Caco-2 (cell line): Measurements from ENCODE around the gene MT1B. TPM values are rescaled to one million over a fixed set of nuclear protein-coding genes. Genes with fewer than 3 reads are reported as not detected.

Experiments
- BruUV-seq: library from RNA; stranded (reverse); fragments of 400-500 nt; replicated peaks from 2 replicates; lab custom pipeline; 2021; lab: Mats Ljungman, UMichigan
- CTCF ChIA-PET: fragments of 300-600 bp; sonication (Branson Sonifier 250); formaldehyde crosslinking; loops from one replicate; lab custom pipeline; 2022; ENCODE audit warnings: antibody characterized with exemption; lab: Charles Lee
- POLR2A ChIA-PET: fragments of 300-600 bp; sonication (Branson Sonifier 250); formaldehyde crosslinking; loops from one replicate; lab custom pipeline; 2022; ENCODE audit warnings: antibody characterized with exemption; lab: Charles Lee
- DNase-seq, 2 experiments: peaks; one replicate each; pipeline versions ENCODE4 v3.0.0 to v3.0.0-alpha.2; 2020 to 2022
- H3K27me3 ChIP-seq: replicated peaks from 2 replicates; pipeline ENCODE4 v1.6.0; 2011; ENCODE audit warnings: low read length; ENCODE audit not compliant: control insufficient read depth, insufficient read depth
- H3K36me3 ChIP-seq: 2 replicates; pipeline ENCODE4 v1.5.1; 2011; ENCODE audit warnings: low read length; ENCODE audit not compliant: control insufficient read depth, insufficient read depth
- H3K4me1 ChIP-seq: fragments of 250-450 bp; sonication (Bioruptor Pico); 2 replicates; pipeline ENCODE4 v1.5.1; 2020; ENCODE audit warnings: mild to moderate bottlenecking
- H3K4me3 ChIP-seq: 2 replicates; pipeline ENCODE4 v1.5.1; 2011; ENCODE audit warnings: low read depth, mild to moderate bottlenecking, control low read depth, low read length
- H3K9me3 ChIP-seq: fragments of 250-450 bp; sonication (Bioruptor Pico); 2 replicates; pipeline ENCODE4 v1.5.1; 2020; ENCODE audit warnings: mild to moderate bottlenecking, moderate library complexity
- H3K27ac Mint-ChIP-seq: one replicate; pipeline ENCODE4 v1.8.0; 2022; ENCODE audit warnings: mixed read lengths; ENCODE audit not compliant: unreplicated experiment
- H3K27me3 Mint-ChIP-seq: one replicate; pipeline ENCODE4 v1.8.0; 2022; ENCODE audit warnings: mixed read lengths; ENCODE audit not compliant: insufficient read depth, unreplicated experiment
- H3K36me3 Mint-ChIP-seq: one replicate; pipeline ENCODE4 v1.8.0; 2022; ENCODE audit warnings: mild to moderate bottlenecking, mixed read lengths; ENCODE audit not compliant: insufficient read depth, unreplicated experiment
- H3K4me1 Mint-ChIP-seq: one replicate; pipeline ENCODE4 v1.8.0; 2022; ENCODE audit warnings: low read depth, mixed read lengths; ENCODE audit not compliant: unreplicated experiment
- H3K4me3 Mint-ChIP-seq: one replicate; pipeline ENCODE4 v1.8.0; 2022; ENCODE audit warnings: mild to moderate bottlenecking, moderate library complexity, mixed read lengths; ENCODE audit not compliant: unreplicated experiment
- H3K9me3 Mint-ChIP-seq: one replicate; pipeline ENCODE4 v1.8.0; 2022; ENCODE audit warnings: mixed read lengths; ENCODE audit not compliant: unreplicated experiment
- CTCF ChIP-seq, 2 experiments: fragments of 200-600 bp in 1 of 2; IDR thresholded peaks; 1 replicate in 1 of 2; 2 replicates in 1 of 2; pipeline versions ENCODE4 v1.5.1 to v1.8.0; 2011 to 2022; ENCODE audit warnings: antibody characterized with exemption in 1 of 2, control low read depth in 1 of 2, inconsistent platforms in 1 of 2, low read depth in 1 of 2, low read length in 1 of 2, mild to moderate bottlenecking in 1 of 2, moderate library complexity in 1 of 2; ENCODE audit not compliant: insufficient read depth in 1 of 2, severe bottlenecking in 1 of 2, unreplicated experiment in 1 of 2
- intact Hi-C: fragments of 100-400 bp; cut with micrococcal nuclease; formaldehyde crosslinking; loops from one replicate; pipeline ENCODE4 v1.10.0; 2022; ENCODE audit not compliant: unreplicated experiment
- total RNA-seq: library from RNA; stranded (reverse); gene quantifications from 2 replicates; pipeline ENCODE4 v1.2.3, GENCODE V29; 2022

MT1B gene
- total RNA-seq, 1 experiment from 2014 or later, result not detected

- H3K27ac Mint-ChIP-seq, result no peak overlapping the region
- no peak overlapping the region for H3K4me3 ChIP-seq
- TF ChIP-seq CTCF (IDR thresholded peaks at IDR 0.05; ENCODE audit: insufficient read depth in 1 of 2, low read depth in 1 of 2, low read length in 1 of 2, severe bottlenecking in 1 of 2, unreplicated experiment in 1 of 2), result no peak
- peaks cover 8% of the 10 kb centered on the region for H3K9me3 ChIP-seq
- no peaks in the 10 kb centered on the region for H3K36me3 ChIP-seq
- no peaks in the 10 kb centered on the region for H3K36me3 Mint-ChIP-seq
- POLR2A ChIA-PET, result no interaction called here
- H3K9me3 Mint-ChIP-seq, result peaks cover 11% of the 10 kb centered on the region
- no peak for DNase-seq
- intact Hi-C loops, result loop anchor here (1.0 kb wide), 1 partner anchor 8 kb away; the partner anchor contains the start of gene MT1X
- CTCF ChIA-PET, result no interaction called here
- peaks cover 7% of the 10 kb centered on the region for H3K4me1 ChIP-seq
- H3K27me3 Mint-ChIP-seq, result no peaks in the 10 kb centered on the region
- H3K27me3 ChIP-seq, result no peaks in the 10 kb centered on the region
- no peak overlapping the region for H3K4me3 Mint-ChIP-seq
- peaks cover 17% of the 10 kb centered on the region for H3K4me1 Mint-ChIP-seq
- no TSS peak for BruUV-seq
These were observed 38.9 kb downstream of the MT1B start for GRCh38 chr16:56690420-56691122.

GRCh38 chr16:56691885-56692284 is 40.2 kb downstream of the MT1B start:
- intact Hi-C loops, result loop anchor here (1.0 kb wide), 1 partner anchor 10 kb away; the partner anchor contains the start of gene MT1X
- H3K27ac Mint-ChIP-seq, result peak overlapping the region; percentile 39
- CTCF ChIA-PET, result no interaction called here
- POLR2A ChIA-PET, result no interaction called here
- no TSS peak for BruUV-seq
- DNase-seq, result peak; percentile 72 to 86
- no peaks in the 10 kb centered on the region for H3K36me3 Mint-ChIP-seq
- Histone ChIP-seq H3K27me3 (no peaks in the 10 kb centered on the region), H3K36me3 (no peaks in the 10 kb centered on the region), H3K9me3 (peaks cover 3% of the 10 kb centered on the region; the same call in 1 of the 2 replicates), H3K4me1 (peaks cover 7% of the 10 kb centered on the region), H3K4me3 (no peak overlapping the region)
- H3K4me3 Mint-ChIP-seq, result no peak overlapping the region
- peaks cover 4% of the 10 kb centered on the region for H3K9me3 Mint-ChIP-seq
- H3K4me1 Mint-ChIP-seq, result peaks cover 17% of the 10 kb centered on the region
- no peaks in the 10 kb centered on the region for H3K27me3 Mint-ChIP-seq
- TF ChIP-seq CTCF (IDR thresholded peaks at IDR 0.05; ENCODE audit: insufficient read depth in 1 of 2, low read depth in 1 of 2, low read length in 1 of 2, severe bottlenecking in 1 of 2, unreplicated experiment in 1 of 2), result no peak

- no peaks in the 10 kb centered on the region for H3K27me3 ChIP-seq
- no peak for DNase-seq
- TF ChIP-seq CTCF (IDR thresholded peaks at IDR 0.05; ENCODE audit: insufficient read depth in 1 of 2, low read depth in 1 of 2, low read length in 1 of 2, severe bottlenecking in 1 of 2, unreplicated experiment in 1 of 2), result no peak
- Mint-ChIP-seq H3K9me3 (peaks cover 15% of the 10 kb centered on the region), H3K36me3 (no peaks in the 10 kb centered on the region), H3K27ac (no peak overlapping the region), H3K27me3 (no peaks in the 10 kb centered on the region), H3K4me3 (no peak overlapping the region), H3K4me1 (peaks cover 17% of the 10 kb centered on the region)
- H3K4me3 ChIP-seq, result no peak overlapping the region
- peaks cover 9% of the 10 kb centered on the region for H3K9me3 ChIP-seq
- ChIA-PET CTCF (no interaction called here), POLR2A (no interaction called here)
- intact Hi-C loops, result no loop called here
- BruUV-seq, result no TSS peak
- no peaks in the 10 kb centered on the region for H3K36me3 ChIP-seq
- H3K4me1 ChIP-seq, result peaks cover 7% of the 10 kb centered on the region
These were observed 43.6 kb downstream of the MT1B start for GRCh38 chr16:56695246-56695645.
